NCI-H446 (cell line): ENCODE results near the gene SYNPO2.
"Not testable (repeated sequence)": the region's sequence is repeated elsewhere in the genome, so short reads cannot be mapped to it uniquely, and the experiment has no call there.

Source experiments
- DNase-seq, 2 experiments: peaks; one replicate each; lab custom pipeline; 2025; lab: John Stamatoyannopoulos, UW

The SYNPO2 gene

GRCh38 chr4:118999919-119000318 is 111.3 kb downstream of the SYNPO2 start:
- no peak for DNase-seq

- no peak for DNase-seq
These were observed 111.7 kb downstream of the SYNPO2 start for GRCh38 chr4:119000400-119000799.

- no peak for DNase-seq
These were observed 113.8 kb downstream of the SYNPO2 start for GRCh38 chr4:119002476-119002875.

GRCh38 chr4:119003001-119003400 is 114.3 kb downstream of the SYNPO2 start:
- DNase-seq = not testable (repeated sequence)

- no peak for DNase-seq
These were observed 117.3 kb downstream of the SYNPO2 start for GRCh38 chr4:119005928-119006460.

GRCh38 chr4:119008761-119009160 is 120.1 kb downstream of the SYNPO2 start:
- DNase-seq = no peak

- not testable (repeated sequence) for DNase-seq
These were observed 121.6 kb downstream of the SYNPO2 start for GRCh38 chr4:119010221-119010620.

- no peak for DNase-seq
These were observed 122.4 kb downstream of the SYNPO2 start for GRCh38 chr4:119010909-119011606.

- DNase-seq = no peak
These were observed 122.9 kb downstream of the SYNPO2 start for GRCh38 chr4:119011607-119011988.

GRCh38 chr4:119014658-119015057 is 126.0 kb downstream of the SYNPO2 start:
- DNase-seq = no peak

- no peak for DNase-seq
These were observed 128.0 kb downstream of the SYNPO2 start for GRCh38 chr4:119016636-119017035.

- no peak for DNase-seq
These were observed 129.0 kb downstream of the SYNPO2 start for GRCh38 chr4:119017636-119018035.

GRCh38 chr4:119020158-119020557 is 131.5 kb downstream of the SYNPO2 start:
- DNase-seq = no peak

- DNase-seq = not testable (repeated sequence)
These were observed 133.9 kb downstream of the SYNPO2 start for GRCh38 chr4:119022520-119022919.

GRCh38 chr4:119024102-119024501 is 135.4 kb downstream of the SYNPO2 start:
- no peak for DNase-seq

- DNase-seq = no peak
These were observed 136.8 kb downstream of the SYNPO2 start for GRCh38 chr4:119025420-119025819.

- DNase-seq = no peak
These were observed 137.4 kb downstream of the SYNPO2 start for GRCh38 chr4:119025916-119026661.

- DNase-seq = no peak
These were observed 138.2 kb downstream of the SYNPO2 start for GRCh38 chr4:119026662-119027444.

- DNase-seq = no peak
These were observed 139.2 kb downstream of the SYNPO2 start for GRCh38 chr4:119027811-119028210.

- no peak for DNase-seq
These were observed 139.6 kb downstream of the SYNPO2 start for GRCh38 chr4:119028296-119028695.

- no peak for DNase-seq
These were observed 141.3 kb downstream of the SYNPO2 start for GRCh38 chr4:119029847-119030535.

GRCh38 chr4:119030536-119030890 is 141.9 kb downstream of the SYNPO2 start:
- no peak for DNase-seq
